Femur (tissue), 1 donor: ENCODE measurements around the gene SYF2.
"Not testable (repeated sequence)": the region's sequence is repeated elsewhere in the genome, so short reads cannot be mapped to it uniquely, and the experiment has no call there.

Experiments
- DNase-seq: peaks from one replicate; pipeline ENCODE4 v3.0.0-alpha.2; 2017

SYF2 gene

GRCh38 chr1:25232027-25232865 is at the start of gene SYF2:
Gene SYF2 (minus strand): TSS chr1:25232502. CDS start chr1:25232467, 35 bp downstream.
- DNase-seq = peak; percentile 96

GRCh38 chr1:25279693-25280111 is 47.4 kb upstream of the SYF2 start:
- DNase-seq = not testable (repeated sequence)

GRCh38 chr1:25278790-25279189 is 46.5 kb upstream of the SYF2 start:
- not testable (repeated sequence) for DNase-seq

- DNase-seq = not testable (repeated sequence)
These were observed 46.1 kb upstream of the SYF2 start for GRCh38 chr1:25278358-25278757.

GRCh38 chr1:25277295-25277694 is 45.0 kb upstream of the SYF2 start:
- DNase-seq = not testable (repeated sequence)

- DNase-seq = not testable (repeated sequence)
These were observed 43.3 kb upstream of the SYF2 start for GRCh38 chr1:25275648-25276047.

DNA sequence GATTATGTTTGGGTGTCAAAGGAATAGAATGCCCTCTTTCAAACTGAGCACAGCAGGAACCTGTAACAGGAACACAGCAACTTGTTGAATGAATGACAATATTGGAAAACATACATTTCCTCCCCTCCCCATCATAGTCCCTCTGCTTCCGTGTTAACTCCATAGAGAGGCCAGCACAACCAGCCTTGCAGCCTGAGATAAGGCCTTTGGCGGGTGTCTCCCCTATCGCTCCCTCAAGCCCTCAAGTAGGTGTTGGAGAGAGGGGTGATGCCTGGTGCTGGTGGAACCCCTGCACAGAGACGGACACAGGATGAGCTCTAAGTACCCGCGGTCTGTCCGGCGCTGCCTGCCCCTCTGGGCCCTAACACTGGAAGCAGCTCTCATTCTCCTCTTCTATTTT is 39.9 kb upstream of the SYF2 start, which contains the start of gene RHD:
RHD (plus strand) TSS at position 272 of the 400 bp plus-strand sequence; CDS start at position 311, 39 bp downstream.
- DNase-seq = not testable (repeated sequence)

GRCh38 chr1:25268143-25268760 is 36.0 kb upstream of the SYF2 start:
- DNase-seq = not testable (repeated sequence)

DNA sequence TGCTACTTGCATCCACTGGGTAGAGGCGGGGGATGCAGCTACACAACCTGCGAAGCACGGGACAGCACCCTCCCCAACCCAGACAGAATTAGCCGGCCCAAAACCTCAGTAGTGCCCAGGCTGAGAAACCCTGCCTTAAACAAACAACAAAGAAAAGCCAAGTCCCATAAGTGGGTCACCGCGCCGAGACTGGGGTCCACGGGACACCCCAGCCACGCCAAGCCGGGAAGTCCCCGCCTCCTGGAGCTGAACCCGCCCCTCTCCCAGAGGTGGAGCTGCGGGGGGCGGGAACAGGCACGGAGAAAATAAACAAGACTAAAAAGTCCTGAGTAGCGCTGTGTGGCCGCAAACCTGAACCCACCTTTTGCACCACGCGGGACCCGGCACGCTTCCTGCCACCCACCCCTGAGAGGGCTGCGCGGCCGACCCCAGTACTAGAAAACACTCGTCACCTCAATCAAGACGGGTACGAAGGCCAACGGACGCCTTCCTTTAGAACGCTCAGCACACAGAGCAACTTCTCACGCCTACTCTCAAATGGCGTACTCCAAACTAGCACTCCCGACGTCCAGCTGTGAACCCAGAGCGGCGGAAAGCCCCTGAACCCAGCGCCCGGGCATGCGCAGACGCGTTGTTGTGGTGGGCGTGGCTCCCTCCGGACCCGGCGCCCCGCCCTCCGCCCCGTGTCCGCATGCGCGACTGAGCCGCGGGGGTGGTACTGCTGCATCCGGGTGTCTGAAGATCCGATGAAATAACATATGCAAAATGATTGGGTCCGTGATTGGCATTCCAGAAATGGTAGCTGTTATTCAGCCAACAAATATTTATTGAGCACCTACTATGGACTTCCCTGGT is 35.2 kb upstream of the SYF2 start:
- peak; percentile 77 for DNase-seq

GRCh38 chr1:25266554-25267287 is 34.4 kb upstream of the SYF2 start:
- not testable (repeated sequence) for DNase-seq

GRCh38 chr1:25260336-25260735 is 28.0 kb upstream of the SYF2 start:
- DNase-seq = not testable (repeated sequence)

- DNase-seq = not testable (repeated sequence)
These were observed 27.5 kb upstream of the SYF2 start for GRCh38 chr1:25259813-25260212.

DNA sequence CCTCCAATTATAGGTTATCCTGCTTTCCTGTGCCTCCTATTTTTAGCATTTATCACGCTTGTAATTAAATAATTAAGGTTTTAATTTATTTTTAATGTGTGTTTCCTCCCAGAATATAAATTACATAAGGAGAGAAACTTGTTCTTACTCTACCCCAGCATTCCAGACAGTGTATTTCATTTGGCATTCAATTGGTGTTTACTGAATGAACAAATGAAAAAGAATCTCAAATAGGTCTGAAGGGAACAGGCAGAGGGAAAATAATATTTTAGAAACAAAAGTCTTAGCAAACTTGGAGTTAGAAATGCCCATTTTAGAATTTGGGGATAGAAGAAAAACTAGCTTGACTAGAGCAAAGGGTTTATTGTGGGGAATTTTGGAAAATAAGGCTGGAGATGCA is 24.9 kb upstream of the SYF2 start:
- no peak for DNase-seq

DNA sequence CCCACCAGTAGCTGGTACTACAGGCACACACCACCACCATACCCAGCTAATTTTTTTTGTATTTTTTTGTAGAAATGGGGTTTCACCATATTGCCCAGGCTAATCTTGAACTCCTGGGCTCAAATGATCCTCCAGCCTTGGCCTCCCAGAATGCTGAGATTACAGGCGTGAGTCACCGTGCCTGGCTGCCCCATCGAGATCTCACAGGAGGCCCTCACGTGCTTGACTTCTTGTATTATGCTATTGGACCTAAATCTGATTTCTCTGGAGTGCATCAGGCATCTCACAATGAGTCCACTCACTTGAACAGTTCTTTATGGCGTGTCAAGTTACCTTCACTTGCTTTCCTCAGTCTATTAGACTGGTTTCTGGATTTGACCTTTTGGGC is 24.3 kb upstream of the SYF2 start:
- DNase-seq = no peak

DNA sequence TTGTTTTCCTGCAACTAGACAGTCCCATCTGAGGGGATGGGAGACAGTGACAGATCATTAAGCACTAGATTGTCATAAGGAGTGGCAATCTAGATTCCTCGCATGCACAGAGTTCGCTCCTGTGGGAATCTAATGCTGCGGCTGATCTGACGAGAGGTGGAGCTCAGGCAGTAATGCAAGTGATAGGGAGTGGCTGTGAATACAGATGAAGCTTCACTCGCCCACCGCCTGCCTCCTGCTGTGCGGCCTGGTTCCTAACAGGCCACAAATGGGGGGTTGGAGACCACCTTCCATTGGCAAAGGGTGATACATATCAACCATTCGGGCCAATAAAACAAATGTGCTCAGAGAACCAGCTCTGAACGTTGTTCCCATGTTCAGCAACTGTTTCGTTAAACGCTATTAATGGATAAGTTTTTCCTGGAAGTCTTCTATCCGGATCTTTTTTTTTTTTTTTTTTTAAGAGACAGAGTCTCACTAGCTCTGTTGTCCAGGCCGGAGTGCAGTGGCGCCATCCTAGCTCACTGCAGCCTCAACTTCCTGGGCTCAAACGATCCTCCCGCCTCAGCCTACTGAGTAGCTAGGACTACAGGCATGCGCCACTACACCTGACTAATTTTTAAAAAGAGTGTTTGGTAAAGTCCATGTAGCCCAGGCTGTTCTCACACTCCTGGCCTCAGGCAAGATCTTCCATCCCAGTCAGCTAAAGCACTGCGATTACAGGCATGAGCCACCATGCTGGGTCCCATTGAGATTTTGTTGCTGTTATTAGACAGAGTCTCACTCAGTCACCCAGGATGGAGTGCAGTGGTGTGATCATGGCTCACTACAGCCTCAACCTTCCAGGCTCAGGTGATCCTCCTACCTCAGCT is 23.6 kb upstream of the SYF2 start:
- no peak for DNase-seq

DNA sequence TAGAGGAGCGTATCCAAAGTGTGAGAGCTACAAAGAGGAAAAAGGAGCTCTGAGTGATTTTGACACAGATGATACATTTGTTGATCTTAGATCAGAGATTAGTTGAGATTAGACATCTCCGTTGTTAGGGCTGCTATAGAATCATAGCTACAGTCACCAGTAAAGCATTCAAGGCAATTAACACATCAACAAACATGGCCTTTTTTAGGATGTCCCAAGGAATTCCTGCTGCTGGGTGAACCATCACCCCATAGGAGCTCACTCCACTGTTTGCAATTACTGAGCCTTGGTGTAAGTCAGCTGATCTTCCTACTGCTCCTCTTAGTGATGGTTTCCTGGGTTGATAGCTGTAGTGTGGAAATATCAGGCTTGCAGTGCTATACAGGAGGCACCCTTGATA is 21.6 kb upstream of the SYF2 start:
- no peak for DNase-seq

GRCh38 chr1:25247829-25248754 is 15.8 kb upstream of the SYF2 start:
- no peak for DNase-seq

GRCh38 chr1:25247024-25247828 is 14.9 kb upstream of the SYF2 start, which contains the start of gene RSRP1:
Gene RSRP1 (minus strand): TSS chr1:25247454. CDS start chr1:25246963, 491 bp downstream.
- peak; percentile 99 for DNase-seq

- DNase-seq = peak; percentile 53
These were observed 14.3 kb upstream of the SYF2 start for GRCh38 chr1:25246600-25247023.
